Nucleus accumbens (tissue), 56 donors: Measurements from ENCODE around the gene CFAP77.

Source experiments
- DNase-seq, 56 donors: peaks; one replicate each; lab custom pipeline; 2025; lab: John Stamatoyannopoulos, UW

CFAP77 gene

GRCh38 chr9:132513416-132513815, 103.4 kb downstream of the CFAP77 start:
- DNase-seq: no peak

- DNase-seq: no peak
Measured at GRCh38 chr9:132514011-132514744, 104.2 kb downstream of the CFAP77 start.

DNA sequence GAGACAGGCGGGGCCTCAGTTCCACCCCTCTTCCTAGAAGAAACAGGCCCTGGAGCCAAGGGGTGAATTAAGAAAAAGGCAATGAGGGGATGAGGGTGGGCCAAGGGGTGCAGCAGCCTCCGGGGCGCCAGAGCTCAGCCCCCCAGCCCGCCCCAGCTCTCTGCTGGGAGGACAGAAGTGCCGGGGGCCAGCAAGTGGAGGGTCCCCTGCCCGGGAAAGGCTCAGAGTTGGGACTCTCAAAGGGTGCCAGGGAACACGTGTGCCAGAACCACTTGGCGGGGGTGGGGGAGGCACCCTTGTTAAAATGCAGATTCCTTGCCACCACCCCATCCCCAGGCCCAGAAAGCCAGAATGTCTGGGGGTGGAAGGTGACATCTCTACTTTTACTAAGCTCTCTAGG, 104.8 kb downstream of the CFAP77 start:
- DNase-seq: no peak

- no peak for DNase-seq
Measured at GRCh38 chr9:132516301-132516700, 106.3 kb downstream of the CFAP77 start.

DNA sequence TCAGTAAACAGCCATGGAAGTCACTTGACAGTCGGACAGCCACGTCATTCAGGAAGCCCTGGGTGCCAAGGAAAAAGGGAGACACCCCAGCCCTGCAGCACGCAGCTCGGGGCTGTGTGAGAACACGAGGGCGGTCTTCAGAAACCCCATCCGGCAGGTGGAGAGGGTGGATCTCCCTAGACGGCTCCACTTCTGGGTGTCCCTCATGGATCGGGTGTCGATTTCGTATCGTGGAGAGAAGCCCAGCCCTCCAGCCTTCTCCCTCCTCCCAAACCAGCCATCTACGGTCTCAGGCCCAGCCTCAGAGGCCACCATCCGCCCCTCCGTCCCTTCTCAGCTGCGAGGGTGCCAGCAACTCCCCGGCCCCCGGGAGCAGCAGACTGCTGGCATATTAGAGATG, 106.9 kb downstream of the CFAP77 start:
- DNase-seq: no peak

DNA sequence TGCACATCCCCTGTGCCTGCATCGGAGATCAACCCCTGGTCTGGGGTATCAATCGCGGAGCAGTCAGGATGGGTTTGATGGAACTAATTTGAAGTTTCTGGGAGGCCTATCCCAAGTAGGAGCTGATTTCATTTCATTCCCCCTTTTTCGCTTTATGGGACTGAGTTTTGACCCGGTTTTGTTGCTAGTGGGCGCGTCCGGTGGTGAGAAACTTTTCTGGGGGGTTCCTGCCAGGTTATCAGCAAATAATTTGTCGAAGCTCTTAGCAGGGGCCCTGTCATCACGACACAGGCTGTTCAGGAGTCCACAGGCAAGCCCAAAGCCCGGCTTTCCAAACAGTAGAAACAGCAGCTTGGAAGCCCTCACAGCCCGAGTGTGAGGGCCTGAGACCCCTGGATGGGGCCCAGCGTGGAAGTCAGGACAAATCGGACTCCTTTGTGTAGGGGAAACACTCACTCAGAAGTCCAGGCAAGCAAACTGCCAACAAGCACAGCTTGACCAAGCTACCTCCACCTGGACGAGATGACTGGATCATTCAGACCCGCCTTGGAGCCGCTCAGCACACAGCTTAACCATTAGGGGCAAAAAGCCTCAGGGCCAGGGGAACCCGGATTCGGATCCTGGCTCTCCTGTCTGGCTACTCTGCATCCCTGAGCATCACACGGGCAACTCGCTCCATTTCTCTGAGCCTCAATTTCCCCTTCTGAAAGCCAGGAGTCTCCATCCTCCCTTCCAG, 108.0 kb downstream of the CFAP77 start:
- DNase-seq: no peak

DNA sequence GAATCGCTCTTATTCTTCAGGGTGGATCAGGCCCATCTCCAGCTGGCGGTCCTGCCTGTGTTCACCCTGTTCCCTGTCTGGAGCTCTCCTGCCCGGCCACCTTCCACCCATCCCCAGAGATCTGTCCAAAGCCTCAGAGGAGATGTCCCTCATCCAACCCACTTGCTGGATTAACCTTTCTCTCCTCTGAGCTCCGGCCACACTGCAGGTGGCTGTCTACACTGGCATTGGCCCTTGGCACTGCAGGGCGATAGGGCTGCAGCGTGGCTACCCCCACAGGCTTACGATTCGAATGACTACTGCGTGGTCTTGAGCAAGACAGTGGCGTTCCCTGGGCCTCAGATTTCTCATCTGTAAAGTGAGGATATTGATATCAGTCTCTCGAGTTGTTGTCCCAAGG, 108.6 kb downstream of the CFAP77 start:
- no peak for DNase-seq

DNA sequence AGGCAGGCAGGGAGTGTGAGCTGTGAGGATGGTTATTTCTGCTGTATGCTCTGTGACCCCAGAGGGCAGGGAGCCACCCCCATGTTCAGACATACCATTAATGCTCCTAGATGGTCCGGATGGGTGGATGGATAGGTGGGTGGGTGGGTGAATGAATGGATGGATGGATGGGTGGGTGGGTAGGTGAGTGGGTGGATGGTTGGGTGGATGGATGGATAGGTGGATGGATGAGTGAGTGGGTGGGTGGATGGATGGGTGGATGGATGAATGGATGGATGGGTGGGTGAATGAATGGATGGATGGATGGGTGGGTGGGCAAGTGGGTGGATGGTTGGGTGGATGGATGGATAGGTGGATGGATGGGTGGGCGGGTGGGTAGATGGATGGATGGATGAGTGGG, 109.0 kb downstream of the CFAP77 start:
- no peak for DNase-seq

GRCh38 chr9:132520612-132521011, 110.6 kb downstream of the CFAP77 start:
- DNase-seq: no peak

GRCh38 chr9:132525308-132526023, 115.5 kb downstream of the CFAP77 start:
- no peak for DNase-seq

DNA sequence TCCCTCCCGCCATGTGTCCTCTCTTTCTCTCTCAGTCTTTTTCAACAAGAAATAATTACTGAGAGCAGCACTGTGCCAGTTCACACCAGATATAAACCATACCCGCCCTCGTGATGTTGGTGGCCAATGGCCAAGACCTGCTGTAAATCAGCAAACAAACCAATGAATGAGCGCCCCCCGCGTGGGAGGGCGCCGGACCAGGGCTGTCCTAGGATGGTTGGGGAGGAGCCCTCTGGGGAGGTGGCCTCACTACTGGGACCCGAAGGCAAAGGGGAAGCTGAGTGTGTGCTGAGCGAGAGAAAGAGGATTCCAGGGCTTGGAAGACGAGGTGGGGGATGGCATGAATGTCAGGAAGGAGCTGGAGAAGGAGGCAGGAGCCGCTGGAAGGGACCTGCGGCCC, 121.2 kb downstream of the CFAP77 start:
- DNase-seq: no peak

DNA sequence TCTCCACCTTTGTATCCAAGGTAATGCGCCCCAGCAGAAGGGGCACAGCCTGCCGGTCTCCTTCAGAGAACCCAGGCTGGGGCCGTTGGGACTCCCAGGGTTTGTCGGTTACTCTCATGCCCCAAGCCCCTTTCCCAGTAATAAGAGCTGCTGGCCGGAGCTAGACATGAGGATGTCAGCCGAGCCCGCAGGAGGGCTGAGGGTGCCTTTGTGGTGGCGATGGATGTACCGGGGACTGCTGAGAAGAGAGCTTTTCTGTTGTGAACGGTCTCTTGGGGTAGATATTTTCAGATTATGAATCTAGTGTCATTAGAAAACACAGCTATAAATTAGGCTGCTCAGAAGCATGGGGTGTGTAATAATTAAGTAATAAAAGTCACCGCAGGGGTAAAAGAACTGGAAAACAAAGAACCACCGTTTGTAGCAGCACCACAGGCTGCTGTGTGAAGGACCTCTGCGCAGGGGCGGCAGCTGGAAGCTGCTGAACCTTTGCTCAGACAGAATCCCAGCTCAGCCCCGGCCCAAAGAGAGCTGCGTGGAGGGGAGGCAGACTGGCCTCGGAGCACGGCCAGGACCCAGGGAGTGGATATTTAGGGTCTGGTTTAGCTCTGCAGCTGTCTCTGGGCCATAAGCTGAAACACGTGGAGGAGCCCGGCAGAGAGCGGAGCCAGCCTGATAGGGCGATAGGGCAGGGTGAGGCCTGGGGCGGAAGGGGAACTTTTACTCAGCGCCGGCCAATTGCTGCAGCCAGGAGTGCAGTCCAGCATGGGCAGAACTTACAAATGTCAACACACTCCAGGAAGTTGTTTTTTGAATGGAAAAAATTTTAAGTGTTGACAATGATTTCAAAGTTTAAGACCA, 121.9 kb downstream of the CFAP77 start:
- DNase-seq: no peak

- DNase-seq: no peak
Measured at GRCh38 chr9:132534832-132535231, 124.8 kb downstream of the CFAP77 start.

DNA sequence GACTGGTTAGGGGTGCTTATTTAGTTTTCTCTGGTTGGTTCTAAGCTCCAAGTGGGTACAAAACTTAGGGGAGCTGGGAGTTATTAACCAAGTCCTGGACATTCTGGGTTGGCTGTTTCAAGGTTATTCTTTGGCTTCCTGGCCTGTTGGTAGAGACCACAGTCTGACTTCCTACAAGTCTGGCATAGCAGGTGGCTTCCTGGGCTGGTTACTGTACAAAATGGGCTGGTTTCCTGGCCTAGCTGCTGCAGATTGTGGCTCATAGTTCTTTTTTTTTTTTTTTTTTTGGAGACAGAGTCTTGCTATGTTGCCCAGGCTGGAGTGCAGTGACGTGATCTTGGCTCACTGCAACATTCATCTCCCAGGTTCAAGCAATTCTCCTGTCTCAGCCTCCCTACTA, 126.1 kb downstream of the CFAP77 start:
- DNase-seq: no peak

GRCh38 chr9:132537352-132537751, 127.3 kb downstream of the CFAP77 start:
- no peak for DNase-seq

GRCh38 chr9:132538071-132538470, 128.1 kb downstream of the CFAP77 start:
- DNase-seq: no peak

DNA sequence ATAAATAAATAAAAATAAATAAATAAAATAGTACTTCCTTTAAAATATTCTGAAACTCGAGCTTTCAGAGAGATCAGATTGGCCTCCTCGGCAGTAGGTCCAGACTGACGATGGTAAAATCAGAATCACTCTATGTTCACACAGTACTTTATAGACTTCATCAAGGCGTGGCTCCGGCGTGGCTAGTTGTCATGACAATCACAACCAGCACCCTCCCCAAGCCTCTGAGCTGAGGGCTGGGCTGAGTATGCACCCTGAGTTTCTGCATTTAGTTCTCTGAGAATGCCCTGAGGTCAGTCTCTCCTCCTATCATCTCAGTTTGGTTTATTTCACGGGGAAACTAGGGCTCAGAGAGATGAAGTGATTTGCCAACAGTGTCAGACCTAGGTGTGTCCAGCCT, 129.1 kb downstream of the CFAP77 start:
- DNase-seq: no peak

DNA sequence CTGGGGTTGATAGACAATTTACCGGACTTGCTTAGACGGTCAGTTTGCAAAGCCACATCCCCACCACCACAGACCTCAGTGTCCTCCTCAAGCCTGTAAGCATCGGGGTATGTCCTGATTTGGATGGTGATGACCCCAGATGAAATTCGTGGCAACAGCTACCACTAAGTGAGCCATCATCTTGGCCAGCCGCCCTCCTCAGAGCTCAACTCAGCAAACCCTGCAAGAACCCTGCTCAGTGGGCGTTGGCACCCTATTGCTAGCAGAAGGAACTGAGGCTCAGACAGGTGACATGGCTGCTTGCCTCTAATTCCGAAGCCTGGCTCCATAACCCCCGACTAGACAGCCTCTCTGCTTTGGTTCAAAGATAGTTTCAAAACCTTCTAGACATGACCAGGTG, 131.0 kb downstream of the CFAP77 start:
- no peak for DNase-seq

GRCh38 chr9:132541870-132542830, 132.1 kb downstream of the CFAP77 start:
- no peak for DNase-seq
